BJ (cell line): ENCODE data around the gene SLC13A3. TPM values are rescaled to one million over a fixed set of nuclear protein-coding genes. Genes with fewer than 3 reads are reported as not detected.

Experiments used
- CTCF ChIA-PET: fragments of 350-600 bp; formaldehyde crosslinking; extraction: SDS; loops from one replicate; lab custom pipeline; 2021; ENCODE audit warnings: antibody characterized with exemption, inconsistent platforms; lab: Yijun Ruan, JAX
- POLR2A ChIA-PET: fragments of 300-600 bp; sonication (Branson Sonifier 250); formaldehyde crosslinking; extraction: SDS; loops from one replicate; lab custom pipeline; 2021; ENCODE audit warnings: antibody characterized with exemption; lab: Charles Lee
- DNase-seq: peaks from one replicate; pipeline ENCODE4 v3.0.0-alpha.2; 2011; ENCODE audit warnings: low read depth
- H3K27me3 ChIP-seq: 2 replicates; pipeline ENCODE4 v1.6.0; 2011; ENCODE audit warnings: low read length; ENCODE audit not compliant: control insufficient read depth, insufficient read depth
- H3K36me3 ChIP-seq: 2 replicates; pipeline ENCODE4 v1.5.1; 2011; ENCODE audit warnings: low read length; ENCODE audit not compliant: control insufficient read depth, insufficient read depth
- H3K4me3 ChIP-seq: 2 replicates; pipeline ENCODE4 v1.5.1; 2011; ENCODE audit warnings: low read depth, mild to moderate bottlenecking, control low read depth, low read length
- CTCF ChIP-seq: IDR thresholded peaks from 2 replicates; pipeline ENCODE4 v1.5.1; 2011; ENCODE audit warnings: low read depth, mild to moderate bottlenecking, control low read depth, inconsistent platforms, low read length, moderate library complexity; ENCODE audit not compliant: insufficient read depth
- polyA plus RNA-seq: library from polyadenylated mRNA; depleted of rRNA; stranded (reverse); fragments of >200 nt; gene quantifications from 2 replicates; pipeline ENCODE4 v1.2.3, GENCODE V29; 2011; rRNA removed

Gene SLC13A3
- polyA plus RNA-seq, 1 experiment = 3.5 TPM

- no peak for DNase-seq
- Histone ChIP-seq H3K4me3 (peak within 1 kb of the TSS; percentile 56), H3K36me3 (no peaks in the 10 kb centered on the region), H3K27me3 (no peaks in the 10 kb centered on the region)
- no peak for TF ChIP-seq CTCF
- CTCF ChIA-PET = interaction anchor here (0.6 to 1.6 kb wide), 5 partner anchors 37 to 168 kb away, joined by 3 to 4 read pairs (median 3); partner anchors contain the start of gene OCSTAMP
- POLR2A ChIA-PET = no interaction called here
Observed at GRCh38 chr20:46512943-46513844, 138.1 kb downstream of the SLC13A3 start, which contains the start of gene ZNF334. ZNF334 (minus strand) TSS chr20:46513559; CDS start chr20:46512102, 1,457 bp downstream.

- CTCF ChIA-PET = interaction anchor here (1.2 to 1.6 kb wide), 2 partner anchors 10 to 58 kb away, joined by 4 to 6 read pairs; no protein-coding TSS in a partner anchor
- Histone ChIP-seq H3K4me3 (no peak overlapping the region), H3K36me3 (no peaks in the 10 kb centered on the region), H3K27me3 (no peaks in the 10 kb centered on the region)
- DNase-seq = no peak
- POLR2A ChIA-PET = no interaction called here
- TF ChIP-seq CTCF = no peak
Observed at GRCh38 chr20:46509523-46509922, 141.7 kb downstream of the SLC13A3 start.

Other genes with a start within 250 kb of the SLC13A3 start
- 46.8 and 62.2 TPM in 2 replicates for gene ELMO2, start 244.8 kb downstream of the SLC13A3 start, polyA plus RNA-seq
- gene ZNF334, start 137.9 kb downstream of the SLC13A3 start, polyA plus RNA-seq = 0.93 and 1.8 TPM in 2 replicates
- not detected in 2 replicates for gene OCSTAMP, start 100.8 kb downstream of the SLC13A3 start, polyA plus RNA-seq
- gene TP53RK, start 38.0 kb upstream of the SLC13A3 start, polyA plus RNA-seq = 7.2 and 11.0 TPM in 2 replicates
- gene SLC2A10, start 58.2 kb upstream of the SLC13A3 start, polyA plus RNA-seq = 31.0 and 41.9 TPM in 2 replicates
- gene EYA2, start 243.4 kb upstream of the SLC13A3 start, polyA plus RNA-seq = 0.85 and 1.5 TPM in 2 replicates